Loucy (cell line): Measurements from ENCODE around the gene ROMO1.
"Not testable (repeated sequence)": the region's sequence is repeated elsewhere in the genome, so short reads cannot be mapped to it uniquely, and the experiment has no call there.

Source experiments
- H2AFZ ChIP-seq: fragments of 200-600 bp; sonication (generic); 2 replicates; pipeline ENCODE4 v1.6.0; 2016; ENCODE audit warnings: antibody characterized with exemption, mild to moderate bottlenecking, low read length, moderate library complexity
- H3F3A ChIP-seq: fragments of 200-600 bp; 2 replicates; pipeline ENCODE4 v1.6.0; 2016; ENCODE audit warnings: antibody characterized with exemption, low read depth, mild to moderate bottlenecking
- H3K27me3 ChIP-seq: fragments of 200-600 bp; sonication (generic); 2 replicates; pipeline ENCODE4 v1.6.1; 2014; ENCODE audit warnings: low read length, mild to moderate bottlenecking; ENCODE audit not compliant: insufficient read depth, poor library complexity, severe bottlenecking
- H3K36me3 ChIP-seq: fragments of 200-600 bp; sonication (generic); 2 replicates; pipeline ENCODE4 v1.6.1; 2016; ENCODE audit warnings: low read length; ENCODE audit not compliant: insufficient read depth
- H3K4me1 ChIP-seq: fragments of 200-600 bp; sonication (generic); 2 replicates; pipeline ENCODE4 v1.5.1; 2014; ENCODE audit warnings: low read length, mild to moderate bottlenecking; ENCODE audit not compliant: insufficient read depth, poor library complexity, severe bottlenecking
- H3K4me2 ChIP-seq: fragments of 200-600 bp; sonication (generic); 2 replicates; pipeline ENCODE4 v1.6.0; 2014; ENCODE audit warnings: antibody characterized with exemption, low read length, low read depth, mild to moderate bottlenecking; ENCODE audit not compliant: poor library complexity, severe bottlenecking
- H3K4me3 ChIP-seq: fragments of 200-600 bp; sonication (generic); 2 replicates; pipeline ENCODE4 v1.5.1; 2014; ENCODE audit warnings: low read length, mild to moderate bottlenecking, mixed read lengths; ENCODE audit not compliant: poor library complexity, severe bottlenecking
- H3K79me2 ChIP-seq: fragments of 200-600 bp; sonication (generic); 2 replicates; pipeline ENCODE4 v1.6.1; 2014; ENCODE audit warnings: low read length; ENCODE audit not compliant: insufficient read depth
- H3K9ac ChIP-seq: fragments of 200-600 bp; sonication (generic); 2 replicates; pipeline ENCODE4 v1.6.0; 2014; ENCODE audit warnings: mild to moderate bottlenecking, low read depth, low read length, moderate library complexity; ENCODE audit not compliant: poor library complexity, severe bottlenecking
- H3K9me2 ChIP-seq: fragments of 200-600 bp; sonication (generic); replicated peaks from 2 replicates; pipeline ENCODE4 v1.6.1; 2016; ENCODE audit warnings: low read depth, low read length, mixed read lengths
- H3K9me3 ChIP-seq: fragments of 200-600 bp; sonication (generic); 2 replicates; pipeline ENCODE4 v1.6.1; 2014; ENCODE audit warnings: mild to moderate bottlenecking, antibody characterized with exemption, low read length, low read depth; ENCODE audit not compliant: insufficient read depth
- H4K20me1 ChIP-seq: fragments of 200-600 bp; sonication (generic); 2 replicates; pipeline ENCODE4 v1.6.0; 2014; ENCODE audit warnings: antibody characterized with exemption, low read length, mild to moderate bottlenecking; ENCODE audit not compliant: insufficient read depth, poor library complexity, severe bottlenecking
- EZH2phosphoT487 ChIP-seq: fragments of 200-600 bp; IDR thresholded peaks from 2 replicates; pipeline ENCODE4 v1.6.1; 2018; ENCODE audit warnings: antibody characterized with exemption, mild to moderate bottlenecking, moderate library complexity, borderline replicate concordance
- TF ChIP-seq, protein P1 (sequence below): fragments of 200-600 bp; sonication (generic); conservative IDR thresholded peaks from 2 replicates; pipeline ENCODE4 v1.5.1; 2014; ENCODE audit warnings: mild to moderate bottlenecking, antibody characterized with exemption, low read length

The ROMO1 gene

DNA sequence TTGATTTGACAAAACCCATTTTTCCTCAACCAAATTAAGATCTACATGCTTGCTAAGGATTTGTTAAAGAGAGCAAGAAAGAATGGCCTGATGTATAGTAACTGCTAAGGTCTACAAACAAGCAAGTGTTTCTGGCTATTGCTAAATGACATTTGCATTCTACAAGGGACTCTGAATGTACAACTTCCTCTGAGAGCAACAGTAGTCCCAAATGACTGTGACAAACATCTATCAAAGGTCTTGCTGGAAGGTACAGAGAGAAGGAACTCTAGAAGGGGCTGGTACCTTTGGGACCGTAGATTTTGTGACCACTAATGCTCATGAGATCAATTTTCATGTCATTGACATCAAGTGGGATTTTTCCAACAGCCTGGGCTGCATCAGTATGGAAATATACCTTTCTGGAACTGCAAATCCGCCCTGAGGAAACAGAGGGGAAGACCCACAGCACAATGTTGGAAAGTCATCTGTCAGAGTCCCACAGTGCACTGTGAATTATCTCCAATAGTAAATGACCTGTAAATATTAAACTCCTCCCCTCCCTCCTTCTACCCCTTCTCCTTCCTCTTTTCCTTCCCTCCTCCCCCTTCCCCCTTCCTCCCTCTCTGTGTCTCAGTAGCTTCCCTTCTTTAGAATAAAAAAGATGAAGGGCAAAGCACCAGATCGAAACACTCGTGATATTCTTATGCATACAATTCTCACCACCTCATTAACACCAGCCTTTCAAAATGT, 18.6 kb upstream of the ROMO1 start:
- H3K4me1 ChIP-seq = peaks cover 12% of the 10 kb centered on the region
- H3K4me2 ChIP-seq = peak overlapping the region; percentile 15
- H3F3A ChIP-seq = no peaks in the 10 kb centered on the region; the same call in 1 of the 2 replicates
- H3K4me3 ChIP-seq = no peak overlapping the region
- TF ChIP-seq, protein P1, sequence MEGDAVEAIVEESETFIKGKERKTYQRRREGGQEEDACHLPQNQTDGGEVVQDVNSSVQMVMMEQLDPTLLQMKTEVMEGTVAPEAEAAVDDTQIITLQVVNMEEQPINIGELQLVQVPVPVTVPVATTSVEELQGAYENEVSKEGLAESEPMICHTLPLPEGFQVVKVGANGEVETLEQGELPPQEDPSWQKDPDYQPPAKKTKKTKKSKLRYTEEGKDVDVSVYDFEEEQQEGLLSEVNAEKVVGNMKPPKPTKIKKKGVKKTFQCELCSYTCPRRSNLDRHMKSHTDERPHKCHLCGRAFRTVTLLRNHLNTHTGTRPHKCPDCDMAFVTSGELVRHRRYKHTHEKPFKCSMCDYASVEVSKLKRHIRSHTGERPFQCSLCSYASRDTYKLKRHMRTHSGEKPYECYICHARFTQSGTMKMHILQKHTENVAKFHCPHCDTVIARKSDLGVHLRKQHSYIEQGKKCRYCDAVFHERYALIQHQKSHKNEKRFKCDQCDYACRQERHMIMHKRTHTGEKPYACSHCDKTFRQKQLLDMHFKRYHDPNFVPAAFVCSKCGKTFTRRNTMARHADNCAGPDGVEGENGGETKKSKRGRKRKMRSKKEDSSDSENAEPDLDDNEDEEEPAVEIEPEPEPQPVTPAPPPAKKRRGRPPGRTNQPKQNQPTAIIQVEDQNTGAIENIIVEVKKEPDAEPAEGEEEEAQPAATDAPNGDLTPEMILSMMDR = no peak
- no peak for TF ChIP-seq EZH2phosphoT487
- peak overlapping the region; percentile 4 for H3K9ac ChIP-seq
- no peaks in the 10 kb centered on the region for H3K9me3 ChIP-seq
- H2AFZ ChIP-seq = no peak overlapping the region
- H3K9me2 ChIP-seq = no peaks in the 10 kb centered on the region
- H3K27me3 ChIP-seq = no peaks in the 10 kb centered on the region
- H3K79me2 ChIP-seq = no peaks in the 10 kb centered on the region
- no peaks in the 10 kb centered on the region for H4K20me1 ChIP-seq
- no peaks in the 10 kb centered on the region for H3K36me3 ChIP-seq

DNA sequence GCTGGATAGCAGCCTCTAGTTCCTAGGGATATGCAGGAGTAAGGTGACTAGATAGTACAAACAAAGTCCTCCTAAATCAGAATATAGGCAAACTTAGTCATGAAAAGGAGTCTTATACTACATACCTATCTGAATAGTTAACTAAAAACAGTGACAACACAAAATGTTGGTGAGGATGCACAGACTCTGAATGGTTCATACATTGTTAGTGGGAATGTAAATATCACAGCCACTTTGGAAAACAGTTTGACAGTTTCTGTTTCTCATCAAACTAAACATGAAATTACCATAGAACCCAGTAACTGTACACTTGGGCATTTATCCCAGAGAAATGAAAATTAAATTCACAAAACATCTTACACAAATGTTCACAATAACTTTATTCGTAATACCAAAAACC, 17.2 kb upstream of the ROMO1 start:
- Histone ChIP-seq H3K9ac (no peak overlapping the region), H3K9me2 (no peaks in the 10 kb centered on the region), H3K9me3 (no peaks in the 10 kb centered on the region), H2AFZ (no peak overlapping the region), H3K4me3 (no peak overlapping the region), H3K36me3 (no peaks in the 10 kb centered on the region), H3K79me2 (no peaks in the 10 kb centered on the region), H3K27me3 (no peaks in the 10 kb centered on the region), H4K20me1 (no peaks in the 10 kb centered on the region), H3F3A (no peaks in the 10 kb centered on the region; the same call in 1 of the 2 replicates), H3K4me2 (no peak overlapping the region), H3K4me1 (peaks cover 12% of the 10 kb centered on the region)
- TF ChIP-seq EZH2phosphoT487 = no peak
- TF ChIP-seq, protein P1 = no peak

DNA sequence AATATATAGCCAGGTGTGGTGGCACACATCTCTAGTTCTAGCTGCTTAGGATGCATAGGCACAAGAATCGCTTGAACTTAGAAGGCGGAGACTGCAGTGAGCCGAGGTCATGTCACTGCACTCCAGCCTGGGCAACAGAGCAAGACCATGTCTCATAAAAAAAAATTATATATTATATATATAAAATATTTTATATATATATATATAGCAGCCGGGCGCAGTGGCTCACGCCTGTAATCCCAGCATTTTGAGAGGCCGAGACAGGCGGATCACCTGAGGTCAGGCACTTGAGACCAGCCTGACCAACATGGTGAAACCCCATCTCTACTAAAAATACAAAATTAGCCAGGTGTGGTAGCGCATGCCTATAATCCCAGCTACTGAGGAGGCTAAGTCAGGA, 13.8 kb upstream of the ROMO1 start:
- H3K4me2 ChIP-seq, H3K9me2 ChIP-seq, H3K36me3 ChIP-seq, H2AFZ ChIP-seq, H3K9ac ChIP-seq, H4K20me1 ChIP-seq, H3K27me3 ChIP-seq, H3F3A ChIP-seq, H3K9me3 ChIP-seq, H3K79me2 ChIP-seq, H3K4me3 ChIP-seq: not testable (repeated sequence)
- H3K4me1 ChIP-seq = peaks cover 11% of the 10 kb centered on the region

DNA sequence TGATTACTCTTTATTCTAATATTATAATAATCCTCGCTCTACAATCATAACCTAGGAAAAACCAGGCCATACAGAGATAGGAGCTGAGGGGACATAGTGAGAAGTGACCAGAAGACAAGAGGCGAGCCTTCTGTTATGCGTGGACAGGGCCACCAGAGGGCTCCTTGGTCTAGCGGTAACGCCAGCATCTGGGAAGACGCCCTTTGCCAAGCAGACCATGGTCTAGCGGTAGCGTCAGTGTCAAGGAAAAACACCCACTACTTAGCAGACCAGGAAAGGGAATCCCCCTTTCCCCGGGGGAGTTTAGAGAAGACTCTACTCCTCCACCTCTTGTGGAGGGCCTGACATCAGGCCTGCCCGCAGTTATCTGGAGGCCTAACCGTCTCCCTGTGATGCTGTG, 12.3 kb upstream of the ROMO1 start:
- H4K20me1 ChIP-seq, H3K4me1 ChIP-seq, H3K27me3 ChIP-seq, H3F3A ChIP-seq, H3K36me3 ChIP-seq, H2AFZ ChIP-seq, H3K4me3 ChIP-seq, H3K9me2 ChIP-seq, H3K79me2 ChIP-seq, H3K9ac ChIP-seq, H3K9me3 ChIP-seq, H3K4me2 ChIP-seq: not testable (repeated sequence)
- TF ChIP-seq, protein P1 = 0 out of 2 replicates have a peak, but pooled peaks have one; percentile 10
